ENCODE data around the gene RAB17.
"Not testable (repeated sequence)": the region's sequence is repeated elsewhere in the genome, so short reads cannot be mapped to it uniquely, and the experiment has no call there.

The RAB17 gene

GRCh38 chr2:237603049-237603717, 12.6 kb upstream of the RAB17 start:
- in situ Hi-C loops (cut with HindIII; ENCODE audit: low pct_ligation_motif_present, low pct_unique_long_range_greater_than_20kb, low sequenced_read_pairs): no loop called here
- no peak for DNase-seq

- DNase-seq: no peak
- in situ Hi-C loops (cut with HindIII; ENCODE audit: low pct_ligation_motif_present, low pct_unique_long_range_greater_than_20kb, low sequenced_read_pairs): no loop called here
These were observed 11.9 kb upstream of the RAB17 start for GRCh38 chr2:237602409-237602808.

- in situ Hi-C loops (cut with HindIII; ENCODE audit: low pct_ligation_motif_present, low pct_unique_long_range_greater_than_20kb, low sequenced_read_pairs): no loop called here
- no peak for DNase-seq
These were observed 11.1 kb upstream of the RAB17 start for GRCh38 chr2:237601453-237602116.

GRCh38 chr2:237600205-237600846, 9.8 kb upstream of the RAB17 start:
- no peak for DNase-seq
- in situ Hi-C loops (cut with HindIII; ENCODE audit: low pct_ligation_motif_present, low pct_unique_long_range_greater_than_20kb, low sequenced_read_pairs): no loop called here

- in situ Hi-C loops (cut with HindIII; ENCODE audit: low pct_ligation_motif_present, low pct_unique_long_range_greater_than_20kb, low sequenced_read_pairs): no loop called here
- no peak for DNase-seq
These were observed 9.1 kb upstream of the RAB17 start for GRCh38 chr2:237599465-237600110.

GRCh38 chr2:237598468-237599208, 8.1 kb upstream of the RAB17 start:
- no peak for DNase-seq

GRCh38 chr2:237597196-237598145, 6.9 kb upstream of the RAB17 start:
- no peak for DNase-seq
- in situ Hi-C loops (cut with HindIII; ENCODE audit: low pct_ligation_motif_present, low pct_unique_long_range_greater_than_20kb, low sequenced_read_pairs): no loop called here

More at GRCh38 chr2:237598468-237599208, 8.1 kb upstream of the RAB17 start:
- in situ Hi-C loops (cut with HindIII; ENCODE audit: low pct_ligation_motif_present, low pct_unique_long_range_greater_than_20kb, low sequenced_read_pairs): no loop called here

- in situ Hi-C loops (cut with HindIII; ENCODE audit: low pct_ligation_motif_present, low pct_unique_long_range_greater_than_20kb, low sequenced_read_pairs): no loop called here
- DNase-seq: no peak
These were observed 6.1 kb upstream of the RAB17 start for GRCh38 chr2:237596520-237597195.

GRCh38 chr2:237595829-237596519, 5.4 kb upstream of the RAB17 start:
- DNase-seq; in situ Hi-C loops (cut with HindIII; ENCODE audit: low pct_ligation_motif_present, low pct_unique_long_range_greater_than_20kb, low sequenced_read_pairs): not testable (repeated sequence)

GRCh38 chr2:237594514-237594871, 4.0 kb upstream of the RAB17 start:
- in situ Hi-C loops (cut with HindIII; ENCODE audit: low pct_ligation_motif_present, low pct_unique_long_range_greater_than_20kb, low sequenced_read_pairs): no loop called here
- DNase-seq: no peak

GRCh38 chr2:237593596-237594320, 3.2 kb upstream of the RAB17 start:
- DNase-seq: no peak
- in situ Hi-C loops (cut with HindIII; ENCODE audit: low pct_ligation_motif_present, low pct_unique_long_range_greater_than_20kb, low sequenced_read_pairs): no loop called here

- DNase-seq: no peak
- in situ Hi-C loops (cut with HindIII; ENCODE audit: low pct_ligation_motif_present, low pct_unique_long_range_greater_than_20kb, low sequenced_read_pairs): no loop called here
These were observed 2.5 kb upstream of the RAB17 start for GRCh38 chr2:237593036-237593435.

GRCh38 chr2:237592425-237592980, 2.0 kb upstream of the RAB17 start:
- DNase-seq: no peak
- in situ Hi-C loops (cut with HindIII; ENCODE audit: low pct_ligation_motif_present, low pct_unique_long_range_greater_than_20kb, low sequenced_read_pairs): no loop called here

GRCh38 chr2:237591141-237591881, 777 bp upstream of the RAB17 start:
- in situ Hi-C loops (cut with HindIII; ENCODE audit: low pct_ligation_motif_present, low pct_unique_long_range_greater_than_20kb, low sequenced_read_pairs): no loop called here
- no peak for DNase-seq

- in situ Hi-C loops (cut with HindIII; ENCODE audit: low pct_ligation_motif_present, low pct_unique_long_range_greater_than_20kb, low sequenced_read_pairs): no loop called here
These were observed 2.4 kb downstream of the RAB17 start for GRCh38 chr2:237588044-237588696.

More at GRCh38 chr2:237588044-237588696, 2.4 kb downstream of the RAB17 start:
- DNase-seq: no peak

Data from ACHN (cell line).